Measurements from ENCODE around the gene ARHGEF39. TPM values are rescaled to one million over a fixed set of nuclear protein-coding genes. Genes with fewer than 3 reads are reported as not detected.
"Not testable (repeated sequence)": the region's sequence is repeated elsewhere in the genome, so short reads cannot be mapped to it uniquely, and the experiment has no call there.

ARHGEF39 gene
- polyA plus RNA-seq, 4 donors = 0.54 to 8.7 (median 3.3) TPM

- Histone ChIP-seq H3K27me3 (ENCODE audit: control insufficient read depth in 3 of 3, insufficient read depth in 3 of 3, low read length in 3 of 3) (no peaks in the 10 kb centered on the region), H3K4me3 (ENCODE audit: low read depth in 1 of 3, low read length in 3 of 3) (peak overlapping the region; percentile 41 to 68 (median 67)), H3K4me1 (ENCODE audit: control insufficient read depth in 3 of 3, insufficient read depth in 2 of 3, low read depth in 1 of 3, low read length in 2 of 3) (peaks cover 0 to 11% (median 2%) of the 10 kb centered on the region in 3 donors), H3K27ac (ENCODE audit: low read depth in 1 of 3, low read length in 2 of 3) (peak overlapping the region; percentile 89 to 95 (median 93)), H3K36me3 (ENCODE audit: control insufficient read depth in 3 of 3, insufficient read depth in 2 of 3, low read depth in 1 of 3, low read length in 3 of 3) (no peaks in the 10 kb centered on the region), H3K9me3 (ENCODE audit: control insufficient read depth in 2 of 2, insufficient read depth in 1 of 2, low read depth in 1 of 2, low read length in 1 of 2) (no peaks in the 10 kb centered on the region)
- DNase-seq = peak; percentile 89 to 98
- FAIRE-seq = no peak
- WGBS, 3 donors = 0 to 1% (median 0%) methylated on average over 49 to 58 of the region's 58 CpGs
Measured at GRCh38 chr9:35646533-35647265, 18.3 kb downstream of the ARHGEF39 start.

DNA sequence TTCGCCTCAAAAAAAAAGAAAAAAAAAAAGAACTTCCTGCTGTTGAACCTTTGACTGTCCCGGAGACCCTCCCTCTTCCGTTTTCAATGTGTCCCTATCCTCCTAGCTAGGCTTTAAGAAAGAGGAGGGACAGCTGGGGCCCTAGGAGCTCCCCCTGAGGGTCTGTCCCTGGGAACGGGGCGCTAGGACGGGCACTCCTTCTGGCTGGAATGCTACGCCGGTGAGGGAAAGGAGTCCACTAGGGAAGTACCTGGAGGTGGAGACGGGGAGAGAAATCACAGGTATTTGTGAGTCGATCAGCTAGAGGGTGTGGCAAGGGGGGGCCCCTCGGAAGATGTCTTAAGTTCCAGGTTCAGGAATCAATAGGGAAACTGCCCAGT, 18.9 kb downstream of the ARHGEF39 start:
- Histone ChIP-seq H3K4me3 (ENCODE audit: low read depth in 1 of 3, low read length in 3 of 3) (peak overlapping the region; percentile 31 to 68 (median 67)), H3K27ac (ENCODE audit: low read depth in 1 of 3, low read length in 2 of 3) (peak overlapping the region; percentile 89 to 95 (median 93)), H3K27me3 (ENCODE audit: control insufficient read depth in 3 of 3, insufficient read depth in 3 of 3, low read length in 3 of 3) (no peaks in the 10 kb centered on the region), H3K36me3 (ENCODE audit: control insufficient read depth in 3 of 3, insufficient read depth in 2 of 3, low read depth in 1 of 3, low read length in 3 of 3) (no peaks in the 10 kb centered on the region), H3K4me1 (ENCODE audit: control insufficient read depth in 3 of 3, insufficient read depth in 2 of 3, low read depth in 1 of 3, low read length in 2 of 3) (peaks cover 0 to 11% (median 2%) of the 10 kb centered on the region in 3 donors), H3K9me3 (ENCODE audit: control insufficient read depth in 2 of 2, insufficient read depth in 1 of 2, low read depth in 1 of 2, low read length in 1 of 2) (no peaks in the 10 kb centered on the region)
- FAIRE-seq (no peak), DNase-seq (peak; percentile 77 to 92)
- WGBS, 3 donors = 1 to 2% (median 1%) methylated on average over 11 of the region's 11 CpGs

GRCh38 chr9:35645736-35646135, 19.3 kb downstream of the ARHGEF39 start:
- peak overlapping the region in 2 of 3 donors; percentile 67 to 68 for H3K4me3 ChIP-seq (ENCODE audit: low read depth in 1 of 3, low read length in 3 of 3)
- 17 to 28% (median 25%) methylated on average over 10 of the region's 10 CpGs for WGBS, 3 donors
- peak in 1 of 2 donors; percentile 33 for DNase-seq
- H3K4me1 ChIP-seq (ENCODE audit: control insufficient read depth in 3 of 3, insufficient read depth in 2 of 3, low read depth in 1 of 3, low read length in 2 of 3); H3K36me3 ChIP-seq (ENCODE audit: control insufficient read depth in 3 of 3, insufficient read depth in 2 of 3, low read depth in 1 of 3, low read length in 3 of 3); H3K27me3 ChIP-seq (ENCODE audit: control insufficient read depth in 3 of 3, insufficient read depth in 3 of 3, low read length in 3 of 3); H3K9me3 ChIP-seq (ENCODE audit: control insufficient read depth in 2 of 2, insufficient read depth in 1 of 2, low read depth in 1 of 2, low read length in 1 of 2); FAIRE-seq: not testable (repeated sequence)
- peak overlapping the region; percentile 89 to 95 (median 93) for H3K27ac ChIP-seq (ENCODE audit: low read depth in 1 of 3, low read length in 2 of 3)

DNA sequence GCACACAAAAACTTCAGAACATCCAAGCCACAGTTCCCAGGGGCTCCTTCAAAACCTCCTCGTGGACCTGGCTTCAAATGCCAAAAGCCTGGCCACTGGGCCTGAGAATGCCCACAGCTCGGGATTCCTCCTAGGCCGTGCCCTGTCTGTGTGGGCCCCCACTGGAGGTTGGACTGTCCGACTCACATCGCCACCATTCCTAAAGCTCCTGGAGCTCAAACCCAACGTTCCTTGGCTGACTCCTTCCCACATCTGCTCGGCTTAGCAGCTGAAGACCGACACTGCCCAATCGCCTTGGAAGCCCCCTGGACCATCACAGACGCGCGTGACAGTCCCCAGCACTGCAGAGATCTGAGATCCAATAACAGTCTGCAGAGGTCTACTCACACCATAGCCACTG, 21.9 kb downstream of the ARHGEF39 start:
- Histone ChIP-seq H3K36me3 (ENCODE audit: control insufficient read depth in 3 of 3, insufficient read depth in 2 of 3, low read depth in 1 of 3, low read length in 3 of 3) (peaks cover 0 to 4% (median 0%) of the 10 kb centered on the region in 3 donors), H3K27ac (ENCODE audit: low read depth in 1 of 3, low read length in 2 of 3) (no peak overlapping the region), H3K27me3 (ENCODE audit: control insufficient read depth in 3 of 3, insufficient read depth in 3 of 3, low read length in 3 of 3) (no peaks in the 10 kb centered on the region), H3K9me3 (ENCODE audit: control insufficient read depth in 2 of 2, insufficient read depth in 1 of 2, low read depth in 1 of 2, low read length in 1 of 2) (no peaks in the 10 kb centered on the region), H3K4me3 (ENCODE audit: low read depth in 1 of 3, low read length in 3 of 3) (no peak overlapping the region), H3K4me1 (ENCODE audit: control insufficient read depth in 3 of 3, insufficient read depth in 2 of 3, low read depth in 1 of 3, low read length in 2 of 3) (peaks cover 0 to 6% (median 2%) of the 10 kb centered on the region in 3 donors)
- no peak for DNase-seq
- WGBS, 3 donors = 94 to 97% (median 96%) methylated on average over 12 of the region's 12 CpGs
- FAIRE-seq = no peak

- not testable (repeated sequence) for H3K4me1 ChIP-seq (ENCODE audit: control insufficient read depth in 3 of 3, insufficient read depth in 2 of 3, low read depth in 1 of 3, low read length in 2 of 3); H3K36me3 ChIP-seq (ENCODE audit: control insufficient read depth in 3 of 3, insufficient read depth in 2 of 3, low read depth in 1 of 3, low read length in 3 of 3); H3K4me3 ChIP-seq (ENCODE audit: low read depth in 1 of 3, low read length in 3 of 3); H3K27ac ChIP-seq (ENCODE audit: low read depth in 1 of 3, low read length in 2 of 3); H3K27me3 ChIP-seq (ENCODE audit: control insufficient read depth in 3 of 3, insufficient read depth in 3 of 3, low read length in 3 of 3); DNase-seq; H3K9me3 ChIP-seq (ENCODE audit: control insufficient read depth in 2 of 2, insufficient read depth in 1 of 2, low read depth in 1 of 2, low read length in 1 of 2); FAIRE-seq
- WGBS, 3 donors = 83 to 95% (median 85%) methylated on average over 3 of the region's 3 CpGs
Measured at GRCh38 chr9:35641478-35641877, 23.5 kb downstream of the ARHGEF39 start.

DNA sequence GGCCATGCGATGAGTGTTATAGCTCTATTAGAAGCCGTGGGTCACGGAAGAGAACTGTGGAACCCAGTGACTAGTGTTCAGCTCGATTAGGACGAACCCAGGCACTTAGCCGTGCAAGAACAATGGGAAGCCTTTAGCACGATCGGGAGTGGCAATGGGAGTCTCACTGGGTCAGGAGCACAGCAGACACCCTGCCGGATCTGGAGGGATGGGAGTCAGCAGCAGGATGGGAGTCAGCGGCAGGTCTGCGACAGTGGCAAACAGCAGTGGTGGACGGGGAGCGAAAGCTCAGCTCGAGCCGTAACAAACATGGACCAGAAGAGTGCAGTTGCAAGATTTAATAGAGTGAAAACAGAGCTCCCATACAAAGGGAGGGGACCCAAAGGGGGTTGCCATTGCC, 24.6 kb downstream of the ARHGEF39 start:
- not testable (repeated sequence) for H3K4me1 ChIP-seq (ENCODE audit: control insufficient read depth in 3 of 3, insufficient read depth in 2 of 3, low read depth in 1 of 3, low read length in 2 of 3); H3K36me3 ChIP-seq (ENCODE audit: control insufficient read depth in 3 of 3, insufficient read depth in 2 of 3, low read depth in 1 of 3, low read length in 3 of 3); H3K27ac ChIP-seq (ENCODE audit: low read depth in 1 of 3, low read length in 2 of 3); FAIRE-seq; H3K9me3 ChIP-seq (ENCODE audit: control insufficient read depth in 2 of 2, insufficient read depth in 1 of 2, low read depth in 1 of 2, low read length in 1 of 2); H3K27me3 ChIP-seq (ENCODE audit: control insufficient read depth in 3 of 3, insufficient read depth in 3 of 3, low read length in 3 of 3); H3K4me3 ChIP-seq (ENCODE audit: low read depth in 1 of 3, low read length in 3 of 3); DNase-seq
- WGBS, 3 donors = 97 to 98% (median 98%) methylated on average over 15 of the region's 15 CpGs

GRCh38 chr9:35639631-35640030, 25.4 kb downstream of the ARHGEF39 start:
- H3K4me3 ChIP-seq (ENCODE audit: low read depth in 1 of 3, low read length in 3 of 3) = no peak overlapping the region
- no peaks in the 10 kb centered on the region for H3K4me1 ChIP-seq (ENCODE audit: control insufficient read depth in 3 of 3, insufficient read depth in 2 of 3, low read depth in 1 of 3, low read length in 2 of 3)
- 78 to 94% (median 92%) methylated on average over 1 of the region's 1 CpG for WGBS, 3 donors
- FAIRE-seq (no peak), DNase-seq (no peak)
- H3K9me3 ChIP-seq (ENCODE audit: control insufficient read depth in 2 of 2, insufficient read depth in 1 of 2, low read depth in 1 of 2, low read length in 1 of 2) = peaks cover 0 to 5% of the 10 kb centered on the region in 2 donors
- peaks cover 0 to 4% (median 0%) of the 10 kb centered on the region in 3 donors for H3K36me3 ChIP-seq (ENCODE audit: control insufficient read depth in 3 of 3, insufficient read depth in 2 of 3, low read depth in 1 of 3, low read length in 3 of 3)
- no peaks in the 10 kb centered on the region for H3K27me3 ChIP-seq (ENCODE audit: control insufficient read depth in 3 of 3, insufficient read depth in 3 of 3, low read length in 3 of 3)
- no peak overlapping the region for H3K27ac ChIP-seq (ENCODE audit: low read depth in 1 of 3, low read length in 2 of 3)

DNA sequence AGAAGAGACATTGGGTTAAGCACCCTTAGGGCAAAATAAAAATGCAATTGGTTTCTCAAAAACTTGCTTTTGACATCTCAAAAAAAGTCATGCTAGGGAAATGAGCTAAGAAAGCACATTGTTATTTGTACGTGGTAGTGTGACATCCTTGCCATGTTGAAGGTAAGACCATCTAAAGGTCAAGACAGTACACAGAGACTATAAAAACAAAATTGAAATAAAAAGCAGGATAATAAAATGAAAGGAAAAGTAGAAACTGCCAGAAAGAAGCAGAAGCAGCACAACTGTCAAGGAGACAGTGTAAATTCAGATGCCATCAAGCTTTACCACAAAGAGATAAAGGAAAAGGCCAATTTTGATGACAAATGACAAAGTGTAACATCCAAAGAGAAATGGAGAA, 25.8 kb downstream of the ARHGEF39 start:
- not testable (repeated sequence) for H3K4me3 ChIP-seq (ENCODE audit: low read depth in 1 of 3, low read length in 3 of 3); DNase-seq; H3K4me1 ChIP-seq (ENCODE audit: control insufficient read depth in 3 of 3, insufficient read depth in 2 of 3, low read depth in 1 of 3, low read length in 2 of 3); H3K27me3 ChIP-seq (ENCODE audit: control insufficient read depth in 3 of 3, insufficient read depth in 3 of 3, low read length in 3 of 3); H3K36me3 ChIP-seq (ENCODE audit: control insufficient read depth in 3 of 3, insufficient read depth in 2 of 3, low read depth in 1 of 3, low read length in 3 of 3); H3K9me3 ChIP-seq (ENCODE audit: control insufficient read depth in 2 of 2, insufficient read depth in 1 of 2, low read depth in 1 of 2, low read length in 1 of 2); H3K27ac ChIP-seq (ENCODE audit: low read depth in 1 of 3, low read length in 2 of 3)
- peak; percentile 33 for FAIRE-seq
- WGBS, 3 donors = 41 to 79% (median 60%) methylated on average over 1 of the region's 1 CpG

GRCh38 chr9:35638751-35639150, 26.2 kb downstream of the ARHGEF39 start:
- DNase-seq; H3K27ac ChIP-seq (ENCODE audit: low read depth in 1 of 3, low read length in 2 of 3); H3K9me3 ChIP-seq (ENCODE audit: control insufficient read depth in 2 of 2, insufficient read depth in 1 of 2, low read depth in 1 of 2, low read length in 1 of 2); H3K4me3 ChIP-seq (ENCODE audit: low read depth in 1 of 3, low read length in 3 of 3); H3K27me3 ChIP-seq (ENCODE audit: control insufficient read depth in 3 of 3, insufficient read depth in 3 of 3, low read length in 3 of 3); H3K36me3 ChIP-seq (ENCODE audit: control insufficient read depth in 3 of 3, insufficient read depth in 2 of 3, low read depth in 1 of 3, low read length in 3 of 3); FAIRE-seq; H3K4me1 ChIP-seq (ENCODE audit: control insufficient read depth in 3 of 3, insufficient read depth in 2 of 3, low read depth in 1 of 3, low read length in 2 of 3): not testable (repeated sequence)
- 69 to 82% (median 75%) methylated on average over 6 to 7 of the region's 8 CpGs for WGBS, 3 donors
